ENCODE data around the gene MGAT4C. TPM values are rescaled to one million over a fixed set of nuclear protein-coding genes. Genes with fewer than 3 reads are reported as not detected.

MGAT4C gene
- total and polyA plus RNA-seq, 2 of the 8 experiments (the other 6 are each of a cell fraction or from before 2014, with no cell fraction given), result 1.6 to 2.5 TPM

DNA sequence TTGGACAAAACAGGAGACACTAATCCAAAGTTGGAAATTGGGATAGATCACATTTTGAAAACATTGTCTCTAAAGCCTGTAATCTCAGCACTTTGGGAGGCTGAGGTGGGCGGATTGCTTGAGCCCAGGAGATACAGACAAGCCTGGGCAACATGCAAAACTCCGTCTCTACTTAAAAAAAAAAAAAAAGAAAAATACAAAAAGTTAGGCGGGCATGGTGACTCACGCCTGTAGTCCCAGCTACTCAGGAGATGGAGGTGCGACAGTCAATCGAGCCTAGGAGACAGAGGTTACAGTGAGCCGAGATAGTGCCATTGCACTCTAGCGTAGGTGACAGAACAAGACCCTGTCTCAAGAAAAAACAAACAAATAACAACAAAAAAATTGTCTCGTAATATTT is 152.1 kb downstream of the MGAT4C start:
- FAIRE-seq, result no peak
- H3K23ac ChIP-seq (ENCODE audit: insufficient read length), result no peak overlapping the region
- TF ChIP-seq KDM5A (IDR thresholded peaks at IDR 0.05; ENCODE audit: low read length), result no peak
- no peak for TF ChIP-seq TEAD4 (IDR thresholded peaks at IDR 0.05; ENCODE audit: low read depth, low read length)

More for the DNA sequence above, 152.1 kb downstream of the MGAT4C start:
- no peaks in the 10 kb centered on the region for H3K79me2 ChIP-seq (ENCODE audit: control insufficient read depth in 1 of 2, insufficient read depth in 2 of 2, low read length in 2 of 2)
- H3K79me1 ChIP-seq (ENCODE audit: low read depth, low read length), result no peaks in the 10 kb centered on the region
- no peak overlapping the region for H2BK5ac ChIP-seq (ENCODE audit: low read depth, low read length)
- no peaks in the 10 kb centered on the region for H4K20me1 ChIP-seq (replicated peaks in 1 of 2; ENCODE audit: control insufficient read depth in 1 of 2, insufficient read depth in 2 of 2, low read length in 2 of 2)
- ChIA-PET POLR2A (ENCODE audit: partially characterized antibody) (no interaction called here), CTCF (ENCODE audit: partially characterized antibody) (interaction anchor here (0.9 kb wide), 1 partner anchor 43 kb away, joined by 3 read pairs; no protein-coding TSS in a partner anchor)
- H3K27ac ChIP-seq (ENCODE audit: low read depth, low read length), result no peak overlapping the region
- H2BK20ac ChIP-seq (ENCODE audit: low read length), result no peak overlapping the region
- H3K9me3 ChIP-seq (ENCODE audit: insufficient read depth in 2 of 2, low read depth in 1 of 2, low read length in 1 of 2), result no peaks in the 10 kb centered on the region
- no peak for DNase-seq (ENCODE audit: low read depth in 1 of 2, low spot score in 2 of 2)
- H3K14ac ChIP-seq (ENCODE audit: insufficient read length), result no peak overlapping the region
- 98% methylated on average over 8 of the region's 9 CpGs; no CpG with 5 or more reads in 1 of the 2 experiments for WGBS, 2 experiments (ENCODE audit: extremely low coverage in 1 of 2, insufficient coverage in 1 of 2, insufficient read length in 1 of 2, insufficient replicate concordance in 2 of 2, low coverage in 1 of 2, low lambda C conversion rate in 2 of 2, missing lambda C conversion rate in 1 of 2)
- H3K4me3 ChIP-seq (ENCODE audit: extremely low read depth in 1 of 4, insufficient read depth in 2 of 4, low read depth in 3 of 4, low read length in 4 of 4), result no peak overlapping the region
- no peak overlapping the region for H3K4me2 ChIP-seq (ENCODE audit: insufficient read depth in 1 of 2, low read depth in 2 of 2, low read length in 2 of 2)
- H3K27me3 ChIP-seq (replicated peaks in 1 of 4; ENCODE audit: control insufficient read depth in 3 of 4, extremely low read depth in 1 of 4, insufficient read depth in 3 of 4, low read length in 3 of 4), result no peaks in the 10 kb centered on the region
- H2BK15ac ChIP-seq (ENCODE audit: low read length), result no peak overlapping the region
- no peak overlapping the region for H3K18ac ChIP-seq (ENCODE audit: extremely low read depth, low read length)
- no peak overlapping the region for H2BK120ac ChIP-seq (replicated peaks; ENCODE audit: low read depth, low read length)
- H2BK12ac ChIP-seq (ENCODE audit: low read depth, low read length), result no peak overlapping the region
- H3K4ac ChIP-seq (replicated peaks; ENCODE audit: insufficient read length, low read depth, low read length), result no peak overlapping the region
- H2AK5ac ChIP-seq (ENCODE audit: low read depth, low read length), result no peak overlapping the region
- no peaks in the 10 kb centered on the region for H3K23me2 ChIP-seq (ENCODE audit: low read depth, low read length)
- H4K91ac ChIP-seq (replicated peaks; ENCODE audit: insufficient read length, low read length), result no peak overlapping the region
- H3K56ac ChIP-seq (replicated peaks; ENCODE audit: insufficient read length, low read depth, low read length), result no peak overlapping the region
- H3K4me1 ChIP-seq (replicated peaks in 1 of 4; ENCODE audit: control insufficient read depth in 3 of 4, insufficient read depth in 4 of 4, low read length in 3 of 4), result no peaks in the 10 kb centered on the region
- no peak overlapping the region for H4K5ac ChIP-seq (ENCODE audit: insufficient read length, low read depth, low read length)
- H4K8ac ChIP-seq (ENCODE audit: extremely low read depth, insufficient read depth, low read length), result no peak overlapping the region
- H3K36me3 ChIP-seq (ENCODE audit: control insufficient read depth in 2 of 4, insufficient read depth in 4 of 4, low read length in 3 of 4), result no peaks in the 10 kb centered on the region
- no peak overlapping the region for H2AFZ ChIP-seq (ENCODE audit: low read length)
- no peak overlapping the region for H3K9ac ChIP-seq (replicated peaks in 1 of 4; ENCODE audit: extremely low read depth in 1 of 4, low read depth in 3 of 4, low read length in 3 of 4)

Measured in H1 (cell line).